WI38 (cell line): ENCODE measurements around the gene DRG1.
A peak's percentile ranks its signal among the peaks of the same experiment; 100 is the strongest.
"Not testable (repeated sequence)": the region's sequence is repeated elsewhere in the genome, so short reads cannot be mapped to it uniquely, and the experiment has no call there.

ENCODE experiments used
- H3K4me3 ChIP-seq: 2 replicates; pipeline ENCODE4 v1.5.1; 2011; ENCODE audit warnings: low read depth, mild to moderate bottlenecking, control low read depth, low read length
- CTCF ChIP-seq: IDR thresholded peaks from 2 replicates; pipeline ENCODE4 v1.5.1; 2012; ENCODE audit warnings: low read depth, mild to moderate bottlenecking, control low read depth, low read length

The DRG1 gene

GRCh38 chr22:31451709-31452571 is 52.5 kb downstream of the DRG1 start:
- TF ChIP-seq CTCF = peak; percentile 51
- H3K4me3 ChIP-seq = no peak overlapping the region

DNA sequence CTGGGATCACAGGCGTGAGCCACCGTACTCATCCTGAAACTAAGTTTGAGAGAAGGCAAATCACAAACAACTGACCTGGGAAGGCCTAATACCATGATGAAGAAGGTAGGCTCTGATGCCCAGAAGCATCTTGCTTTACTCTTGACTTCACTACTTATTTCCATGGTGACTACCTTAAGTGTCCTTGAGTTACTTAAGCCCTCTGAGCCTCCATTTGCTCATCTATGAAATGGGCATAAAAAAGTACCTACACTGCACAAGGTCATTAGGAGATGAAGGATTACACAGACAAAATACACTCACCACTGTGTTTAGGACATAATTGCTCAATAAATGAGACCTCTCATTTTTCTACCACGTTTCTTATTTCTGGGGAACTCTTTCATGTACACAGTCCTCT is 62.3 kb downstream of the DRG1 start:
- H3K4me3 ChIP-seq = no peak overlapping the region
- no peak for TF ChIP-seq CTCF

- H3K4me3 ChIP-seq = no peak overlapping the region
- TF ChIP-seq CTCF = no peak
Observed at GRCh38 chr22:31465307-31465706, 65.9 kb downstream of the DRG1 start.

GRCh38 chr22:31474743-31475142 is 75.3 kb downstream of the DRG1 start:
- TF ChIP-seq CTCF = no peak
- no peak overlapping the region for H3K4me3 ChIP-seq

DNA sequence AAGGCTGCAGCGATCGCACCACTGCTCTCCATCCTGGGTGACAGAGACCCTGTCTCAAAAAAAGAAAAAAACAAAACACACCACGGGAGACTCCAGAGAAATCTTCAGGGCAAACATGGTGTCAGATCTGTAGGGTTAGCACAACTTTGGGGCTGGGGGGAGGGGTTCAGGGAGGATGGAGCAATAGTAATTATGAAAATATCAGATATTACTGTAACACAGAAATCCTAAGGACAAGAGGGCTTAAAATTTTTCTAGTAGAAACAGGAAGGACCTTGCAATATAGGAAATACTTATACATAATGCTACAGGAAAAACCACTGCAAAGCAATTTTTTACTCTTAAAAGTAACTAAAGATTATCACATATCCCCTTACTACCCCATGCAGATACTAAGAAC is 76.4 kb downstream of the DRG1 start:
- TF ChIP-seq CTCF = no peak
- no peak overlapping the region for H3K4me3 ChIP-seq

DNA sequence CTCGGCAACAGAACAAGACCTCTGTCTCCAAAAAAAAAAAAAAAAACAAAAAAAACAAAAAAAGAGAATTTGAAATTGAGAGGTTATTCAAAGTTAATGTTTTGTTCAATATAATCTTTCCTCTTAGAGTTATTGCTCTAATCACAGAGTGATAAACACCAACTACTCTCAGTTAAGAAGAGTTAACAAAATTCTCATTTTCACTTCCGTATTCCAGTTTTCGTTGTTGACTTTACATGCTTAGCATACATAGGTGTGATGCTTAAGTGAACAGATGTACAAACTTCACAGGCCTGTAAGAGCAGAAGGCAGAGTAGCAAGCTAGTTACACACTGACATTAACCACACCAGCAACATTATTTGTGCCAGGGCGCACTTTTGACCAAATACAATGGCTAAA is 77.9 kb downstream of the DRG1 start:
- TF ChIP-seq CTCF = no peak
- no peak overlapping the region for H3K4me3 ChIP-seq

DNA sequence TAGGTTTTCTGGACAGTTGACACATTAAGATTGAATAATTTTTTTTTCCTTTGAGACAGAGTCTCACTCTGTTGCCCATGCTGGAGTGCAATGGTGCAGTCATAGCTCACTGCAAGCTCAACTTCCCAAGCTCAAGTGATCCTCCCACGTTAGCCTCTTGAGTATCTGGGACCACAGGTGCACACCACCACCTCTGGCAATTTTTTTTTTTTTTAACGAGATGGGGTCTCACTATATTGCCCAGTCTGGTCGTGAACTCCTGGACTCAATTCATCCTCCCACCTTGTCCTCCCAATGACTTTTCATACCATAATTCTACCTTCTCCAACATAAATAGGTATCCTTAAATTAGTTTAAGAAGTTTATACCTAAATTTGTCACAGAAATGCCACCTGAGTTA is 81.7 kb downstream of the DRG1 start:
- no peak overlapping the region for H3K4me3 ChIP-seq
- no peak for TF ChIP-seq CTCF

- not testable (repeated sequence) for H3K4me3 ChIP-seq
Observed at GRCh38 chr22:31482470-31482869, 83.1 kb downstream of the DRG1 start.
